ENCODE results near the gene LRRC36. TPM values are rescaled to one million over a fixed set of nuclear protein-coding genes. Genes with fewer than 3 reads are reported as not detected.

LRRC36 gene
- total and polyA plus RNA-seq, 2 of the 8 experiments (the other 6 are each of a cell fraction or from before 2014, with no cell fraction given), result 0.15 TPM; not detected in 1

DNA sequence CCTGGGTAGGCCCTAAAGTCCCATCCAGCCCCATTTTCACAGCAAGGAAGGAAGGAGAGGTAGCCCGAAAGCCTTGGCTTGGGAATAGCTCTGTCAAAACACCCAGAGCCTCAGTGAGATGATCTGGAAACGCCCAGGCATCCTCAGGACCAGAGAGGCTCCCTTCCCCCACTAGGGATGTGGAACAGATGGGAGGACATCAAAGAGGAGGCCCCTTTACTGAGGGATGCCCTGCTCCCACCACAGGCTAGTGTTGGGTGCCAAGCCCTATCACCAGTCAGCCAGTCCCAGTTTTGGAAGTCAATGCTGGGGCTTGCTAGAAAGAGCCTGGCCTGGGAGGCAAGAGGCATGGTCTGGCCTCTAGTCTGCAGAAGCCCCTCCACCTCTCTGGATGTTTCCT is 62.0 kb downstream of the LRRC36 start (continued):
- no peak for TF ChIP-seq EGR1 (IDR thresholded peaks at IDR 0.05; ENCODE audit: borderline replicate concordance, low read depth, low read length)
- TF ChIP-seq RXRA (IDR thresholded peaks at IDR 0.05; ENCODE audit: insufficient read depth, low read depth, low read length), result no peak
- no peak for TF ChIP-seq KDM1A (IDR thresholded peaks at IDR 0.05; ENCODE audit: borderline replicate concordance, low read length)
- no peak for TF ChIP-seq GTF2F1 (IDR thresholded peaks at IDR 0.05; ENCODE audit: borderline replicate concordance, low read depth, low read length)
- no peak for TF ChIP-seq ZNF274 (IDR thresholded peaks at IDR 0.05; ENCODE audit: borderline replicate concordance, extremely low read depth, low read length)
